ENCODE measurements around the gene MYLK.

DNA sequence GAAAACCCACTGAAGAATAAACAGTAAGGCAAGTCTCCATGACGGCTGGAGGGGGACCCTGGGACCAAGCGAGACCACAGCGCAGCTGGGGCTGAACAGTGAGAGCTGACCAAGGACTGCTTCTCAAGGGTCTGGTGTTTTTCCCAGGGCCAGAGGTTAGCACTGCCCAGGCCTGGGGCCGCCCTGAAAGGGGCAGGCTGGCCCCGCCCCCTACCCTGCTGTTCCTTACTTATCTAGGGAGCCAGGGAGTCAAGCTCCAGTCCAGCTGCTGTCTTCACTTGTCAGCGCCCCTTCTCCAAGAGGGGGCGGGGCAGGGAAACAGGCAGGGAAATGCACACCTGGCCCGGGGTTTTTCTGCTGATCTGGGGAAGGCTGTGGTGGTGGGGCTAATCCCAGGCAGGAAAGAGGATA lies 247.7 kb downstream of the MYLK start:
- TF ChIP-seq, protein P1, sequence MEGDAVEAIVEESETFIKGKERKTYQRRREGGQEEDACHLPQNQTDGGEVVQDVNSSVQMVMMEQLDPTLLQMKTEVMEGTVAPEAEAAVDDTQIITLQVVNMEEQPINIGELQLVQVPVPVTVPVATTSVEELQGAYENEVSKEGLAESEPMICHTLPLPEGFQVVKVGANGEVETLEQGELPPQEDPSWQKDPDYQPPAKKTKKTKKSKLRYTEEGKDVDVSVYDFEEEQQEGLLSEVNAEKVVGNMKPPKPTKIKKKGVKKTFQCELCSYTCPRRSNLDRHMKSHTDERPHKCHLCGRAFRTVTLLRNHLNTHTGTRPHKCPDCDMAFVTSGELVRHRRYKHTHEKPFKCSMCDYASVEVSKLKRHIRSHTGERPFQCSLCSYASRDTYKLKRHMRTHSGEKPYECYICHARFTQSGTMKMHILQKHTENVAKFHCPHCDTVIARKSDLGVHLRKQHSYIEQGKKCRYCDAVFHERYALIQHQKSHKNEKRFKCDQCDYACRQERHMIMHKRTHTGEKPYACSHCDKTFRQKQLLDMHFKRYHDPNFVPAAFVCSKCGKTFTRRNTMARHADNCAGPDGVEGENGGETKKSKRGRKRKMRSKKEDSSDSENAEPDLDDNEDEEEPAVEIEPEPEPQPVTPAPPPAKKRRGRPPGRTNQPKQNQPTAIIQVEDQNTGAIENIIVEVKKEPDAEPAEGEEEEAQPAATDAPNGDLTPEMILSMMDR (conservative IDR thresholded peaks at IDR 0.05; ENCODE audit: low read length) = no peak
- no peak for TF ChIP-seq EZH2phosphoT487 (IDR thresholded peaks at IDR 0.05; ENCODE audit: borderline replicate concordance)

Data from Loucy (cell line).